ENCODE measurements around the gene BTBD18. TPM values are rescaled to one million over a fixed set of nuclear protein-coding genes. Genes with fewer than 3 reads are reported as not detected.

Gene BTBD18
- total RNA-seq, 1 experiment from 2014 or later, result 0.09 TPM

DNA sequence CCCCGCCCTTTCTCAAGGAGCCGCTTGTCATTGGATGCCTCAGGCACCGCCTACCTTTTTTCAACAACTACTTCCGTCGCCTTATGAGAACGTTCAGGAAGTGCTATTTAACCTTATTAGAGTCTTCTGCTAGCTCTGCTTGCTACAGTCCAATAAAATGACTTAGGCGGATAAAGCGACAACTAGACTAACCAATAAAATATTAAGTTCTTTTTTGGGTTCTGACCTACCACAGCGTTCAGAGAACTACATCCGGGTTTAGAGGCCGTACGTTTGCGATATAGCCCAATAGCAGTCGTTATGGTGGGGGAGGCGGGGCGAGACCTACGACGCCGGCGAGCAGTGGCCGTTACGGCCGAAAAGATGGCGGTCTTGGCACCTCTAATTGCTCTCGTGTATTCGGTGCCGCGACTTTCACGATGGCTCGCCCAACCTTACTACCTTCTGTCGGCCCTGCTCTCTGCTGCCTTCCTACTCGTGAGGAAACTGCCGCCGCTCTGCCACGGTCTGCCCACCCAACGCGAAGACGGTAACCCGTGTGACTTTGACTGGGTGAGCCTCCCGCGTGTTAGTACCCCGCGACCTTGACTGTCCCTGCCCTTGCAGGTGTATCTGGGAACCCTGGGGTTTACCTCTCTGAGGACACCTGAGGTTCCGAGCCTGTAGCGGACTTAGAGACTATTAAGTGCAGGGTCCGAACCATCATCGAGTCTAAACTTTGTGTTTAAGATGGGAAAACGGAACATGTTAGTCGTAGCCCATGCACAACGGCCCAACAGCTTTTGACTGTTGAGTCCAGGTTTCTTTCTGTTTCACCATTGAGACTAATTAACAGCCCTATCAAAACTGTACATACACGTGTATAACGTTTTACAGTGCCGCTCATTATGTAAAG is 39.1 kb downstream of the BTBD18 start, which contains the start of gene TMX2 (continued):
- TF ChIP-seq, protein P1, sequence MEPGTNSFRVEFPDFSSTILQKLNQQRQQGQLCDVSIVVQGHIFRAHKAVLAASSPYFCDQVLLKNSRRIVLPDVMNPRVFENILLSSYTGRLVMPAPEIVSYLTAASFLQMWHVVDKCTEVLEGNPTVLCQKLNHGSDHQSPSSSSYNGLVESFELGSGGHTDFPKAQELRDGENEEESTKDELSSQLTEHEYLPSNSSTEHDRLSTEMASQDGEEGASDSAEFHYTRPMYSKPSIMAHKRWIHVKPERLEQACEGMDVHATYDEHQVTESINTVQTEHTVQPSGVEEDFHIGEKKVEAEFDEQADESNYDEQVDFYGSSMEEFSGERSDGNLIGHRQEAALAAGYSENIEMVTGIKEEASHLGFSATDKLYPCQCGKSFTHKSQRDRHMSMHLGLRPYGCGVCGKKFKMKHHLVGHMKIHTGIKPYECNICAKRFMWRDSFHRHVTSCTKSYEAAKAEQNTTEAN (CRISPR knock-in tag; IDR thresholded peaks at IDR 0.05), result 0 out of 2 replicates have a peak, but pooled peaks have one; percentile 22
- TF ChIP-seq, protein P2, sequence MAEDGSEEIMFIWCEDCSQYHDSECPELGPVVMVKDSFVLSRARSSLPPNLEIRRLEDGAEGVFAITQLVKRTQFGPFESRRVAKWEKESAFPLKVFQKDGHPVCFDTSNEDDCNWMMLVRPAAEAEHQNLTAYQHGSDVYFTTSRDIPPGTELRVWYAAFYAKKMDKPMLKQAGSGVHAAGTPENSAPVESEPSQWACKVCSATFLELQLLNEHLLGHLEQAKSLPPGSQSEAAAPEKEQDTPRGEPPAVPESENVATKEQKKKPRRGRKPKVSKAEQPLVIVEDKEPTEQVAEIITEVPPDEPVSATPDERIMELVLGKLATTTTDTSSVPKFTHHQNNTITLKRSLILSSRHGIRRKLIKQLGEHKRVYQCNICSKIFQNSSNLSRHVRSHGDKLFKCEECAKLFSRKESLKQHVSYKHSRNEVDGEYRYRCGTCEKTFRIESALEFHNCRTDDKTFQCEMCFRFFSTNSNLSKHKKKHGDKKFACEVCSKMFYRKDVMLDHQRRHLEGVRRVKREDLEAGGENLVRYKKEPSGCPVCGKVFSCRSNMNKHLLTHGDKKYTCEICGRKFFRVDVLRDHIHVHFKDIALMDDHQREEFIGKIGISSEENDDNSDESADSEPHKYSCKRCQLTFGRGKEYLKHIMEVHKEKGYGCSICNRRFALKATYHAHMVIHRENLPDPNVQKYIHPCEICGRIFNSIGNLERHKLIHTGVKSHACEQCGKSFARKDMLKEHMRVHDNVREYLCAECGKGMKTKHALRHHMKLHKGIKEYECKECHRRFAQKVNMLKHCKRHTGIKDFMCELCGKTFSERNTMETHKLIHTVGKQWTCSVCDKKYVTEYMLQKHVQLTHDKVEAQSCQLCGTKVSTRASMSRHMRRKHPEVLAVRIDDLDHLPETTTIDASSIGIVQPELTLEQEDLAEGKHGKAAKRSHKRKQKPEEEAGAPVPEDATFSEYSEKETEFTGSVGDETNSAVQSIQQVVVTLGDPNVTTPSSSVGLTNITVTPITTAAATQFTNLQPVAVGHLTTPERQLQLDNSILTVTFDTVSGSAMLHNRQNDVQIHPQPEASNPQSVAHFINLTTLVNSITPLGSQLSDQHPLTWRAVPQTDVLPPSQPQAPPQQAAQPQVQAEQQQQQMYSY (CRISPR knock-in tag; IDR thresholded peaks at IDR 0.05), result 0 out of 2 replicates have a peak, but pooled peaks have one; percentile 25
- TF ChIP-seq, protein P3, sequence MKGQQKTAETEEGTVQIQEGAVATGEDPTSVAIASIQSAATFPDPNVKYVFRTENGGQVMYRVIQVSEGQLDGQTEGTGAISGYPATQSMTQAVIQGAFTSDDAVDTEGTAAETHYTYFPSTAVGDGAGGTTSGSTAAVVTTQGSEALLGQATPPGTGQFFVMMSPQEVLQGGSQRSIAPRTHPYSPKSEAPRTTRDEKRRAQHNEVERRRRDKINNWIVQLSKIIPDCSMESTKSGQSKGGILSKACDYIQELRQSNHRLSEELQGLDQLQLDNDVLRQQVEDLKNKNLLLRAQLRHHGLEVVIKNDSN (CRISPR knock-in tag; IDR thresholded peaks at IDR 0.05), result peak; percentile 58; the same call in 1 of the 2 replicates
- TF ChIP-seq MXD4 (CRISPR knock-in tag; IDR thresholded peaks at IDR 0.05; ENCODE audit: borderline replicate concordance), result no peak
- no peak for TF ChIP-seq KAT7 (CRISPR knock-in tag; IDR thresholded peaks at IDR 0.05; ENCODE audit: borderline replicate concordance)
- no peak for TF ChIP-seq NFATC4 (CRISPR knock-in tag; IDR thresholded peaks at IDR 0.05)
- TF ChIP-seq FOXP1 (CRISPR knock-in tag; IDR thresholded peaks at IDR 0.05; ENCODE audit: borderline replicate concordance), result 0 out of 2 replicates have a peak, but pooled peaks have one; percentile 24
- peak; percentile 83; the same call in 1 of the 2 replicates for TF ChIP-seq MYBL2 (CRISPR knock-in tag; IDR thresholded peaks at IDR 0.05)
- TF ChIP-seq, protein P4, sequence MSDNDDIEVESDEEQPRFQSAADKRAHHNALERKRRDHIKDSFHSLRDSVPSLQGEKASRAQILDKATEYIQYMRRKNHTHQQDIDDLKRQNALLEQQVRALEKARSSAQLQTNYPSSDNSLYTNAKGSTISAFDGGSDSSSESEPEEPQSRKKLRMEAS (CRISPR knock-in tag; IDR thresholded peaks at IDR 0.05), result peak; percentile 89
- no peak for TF ChIP-seq ZNF416 (CRISPR knock-in tag; IDR thresholded peaks at IDR 0.05)
- TF ChIP-seq ZNF396 (CRISPR knock-in tag; IDR thresholded peaks at IDR 0.05; ENCODE audit: borderline replicate concordance), result no peak
- TF ChIP-seq ETV6 (CRISPR knock-in tag; IDR thresholded peaks at IDR 0.05), result peak; percentile 73; the same call in 1 of the 2 replicates
- TF ChIP-seq ZNF232 (CRISPR knock-in tag; IDR thresholded peaks at IDR 0.05), result no peak
- TF ChIP-seq NR1H2 (CRISPR knock-in tag; IDR thresholded peaks at IDR 0.05), result no peak
- TF ChIP-seq ZNF121 (CRISPR knock-in tag; IDR thresholded peaks at IDR 0.05), result 0 out of 2 replicates have a peak, but pooled peaks have one; percentile 17
- TF ChIP-seq SMAD3 (CRISPR knock-in tag; IDR thresholded peaks at IDR 0.05; ENCODE audit: borderline replicate concordance), result no peak; the same call in 1 of the 2 replicates
- TF ChIP-seq, protein P5, sequence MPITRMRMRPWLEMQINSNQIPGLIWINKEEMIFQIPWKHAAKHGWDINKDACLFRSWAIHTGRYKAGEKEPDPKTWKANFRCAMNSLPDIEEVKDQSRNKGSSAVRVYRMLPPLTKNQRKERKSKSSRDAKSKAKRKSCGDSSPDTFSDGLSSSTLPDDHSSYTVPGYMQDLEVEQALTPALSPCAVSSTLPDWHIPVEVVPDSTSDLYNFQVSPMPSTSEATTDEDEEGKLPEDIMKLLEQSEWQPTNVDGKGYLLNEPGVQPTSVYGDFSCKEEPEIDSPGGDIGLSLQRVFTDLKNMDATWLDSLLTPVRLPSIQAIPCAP (CRISPR knock-in tag; IDR thresholded peaks at IDR 0.05), result 0 out of 2 replicates have a peak, but pooled peaks have one; percentile 25
- no peak for TF ChIP-seq NR3C1 (CRISPR knock-in tag; conservative IDR thresholded peaks at IDR 0.05; ENCODE audit: low read depth)
- TF ChIP-seq, protein P6, sequence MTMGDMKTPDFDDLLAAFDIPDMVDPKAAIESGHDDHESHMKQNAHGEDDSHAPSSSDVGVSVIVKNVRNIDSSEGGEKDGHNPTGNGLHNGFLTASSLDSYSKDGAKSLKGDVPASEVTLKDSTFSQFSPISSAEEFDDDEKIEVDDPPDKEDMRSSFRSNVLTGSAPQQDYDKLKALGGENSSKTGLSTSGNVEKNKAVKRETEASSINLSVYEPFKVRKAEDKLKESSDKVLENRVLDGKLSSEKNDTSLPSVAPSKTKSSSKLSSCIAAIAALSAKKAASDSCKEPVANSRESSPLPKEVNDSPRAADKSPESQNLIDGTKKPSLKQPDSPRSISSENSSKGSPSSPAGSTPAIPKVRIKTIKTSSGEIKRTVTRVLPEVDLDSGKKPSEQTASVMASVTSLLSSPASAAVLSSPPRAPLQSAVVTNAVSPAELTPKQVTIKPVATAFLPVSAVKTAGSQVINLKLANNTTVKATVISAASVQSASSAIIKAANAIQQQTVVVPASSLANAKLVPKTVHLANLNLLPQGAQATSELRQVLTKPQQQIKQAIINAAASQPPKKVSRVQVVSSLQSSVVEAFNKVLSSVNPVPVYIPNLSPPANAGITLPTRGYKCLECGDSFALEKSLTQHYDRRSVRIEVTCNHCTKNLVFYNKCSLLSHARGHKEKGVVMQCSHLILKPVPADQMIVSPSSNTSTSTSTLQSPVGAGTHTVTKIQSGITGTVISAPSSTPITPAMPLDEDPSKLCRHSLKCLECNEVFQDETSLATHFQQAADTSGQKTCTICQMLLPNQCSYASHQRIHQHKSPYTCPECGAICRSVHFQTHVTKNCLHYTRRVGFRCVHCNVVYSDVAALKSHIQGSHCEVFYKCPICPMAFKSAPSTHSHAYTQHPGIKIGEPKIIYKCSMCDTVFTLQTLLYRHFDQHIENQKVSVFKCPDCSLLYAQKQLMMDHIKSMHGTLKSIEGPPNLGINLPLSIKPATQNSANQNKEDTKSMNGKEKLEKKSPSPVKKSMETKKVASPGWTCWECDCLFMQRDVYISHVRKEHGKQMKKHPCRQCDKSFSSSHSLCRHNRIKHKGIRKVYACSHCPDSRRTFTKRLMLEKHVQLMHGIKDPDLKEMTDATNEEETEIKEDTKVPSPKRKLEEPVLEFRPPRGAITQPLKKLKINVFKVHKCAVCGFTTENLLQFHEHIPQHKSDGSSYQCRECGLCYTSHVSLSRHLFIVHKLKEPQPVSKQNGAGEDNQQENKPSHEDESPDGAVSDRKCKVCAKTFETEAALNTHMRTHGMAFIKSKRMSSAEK (CRISPR knock-in tag; IDR thresholded peaks at IDR 0.05; ENCODE audit: borderline replicate concordance), result no peak
- TF ChIP-seq ARID4B (CRISPR knock-in tag; IDR thresholded peaks at IDR 0.05; ENCODE audit: borderline replicate concordance), result peak; percentile 86; the same call in 1 of the 2 replicates
